Body of pancreas (tissue), 4 donors: ENCODE data around the gene CIAO2B.
"Not testable (repeated sequence)": the region's sequence is repeated elsewhere in the genome, so short reads cannot be mapped to it uniquely, and the experiment has no call there.

Source experiments
- CTCF ChIP-seq, 7 experiments: fragments of 450-650 bp in 4 of 7; fragments of 200-600 bp in 3 of 7; sonication (generic) in 3 of 7; IDR thresholded peaks; one replicate each; pipeline ENCODE4 v1.5.1; 2016 to 2019; ENCODE audit warnings: antibody characterized with exemption in 7 of 7
- POLR2A ChIP-seq, 3 donors: fragments of 450-650 bp; IDR thresholded peaks; one replicate each; pipeline ENCODE4 v1.6.1; 2016; ENCODE audit warnings: antibody characterized with exemption in 3 of 3, mild to moderate bottlenecking in 2 of 3

DNA sequence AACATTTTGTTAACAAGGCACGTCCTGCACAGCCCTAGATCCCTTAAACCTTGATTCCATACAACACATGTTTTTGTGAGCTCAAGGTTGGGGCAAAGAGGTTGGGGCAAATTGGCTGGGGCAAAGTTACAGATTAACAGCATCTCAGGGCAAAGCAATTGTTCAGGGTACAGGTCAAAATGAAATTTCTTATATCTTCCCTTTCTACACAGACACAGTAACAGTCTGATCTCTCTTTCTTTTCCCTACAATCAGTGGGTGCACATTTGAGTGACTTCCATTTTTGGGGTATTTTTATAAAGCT, 21.9 kb upstream of the CIAO2B start:
- TF ChIP-seq CTCF, POLR2A (IDR thresholded peaks at IDR 0.05): not testable (repeated sequence)
